Stomach (tissue), 4 donors: ENCODE results near the gene RAD50.

Experiments used
- CTCF ChIP-seq, 7 experiments: fragments of 450-650 bp in 4 of 7; fragments of 200-600 bp in 3 of 7; sonication (generic) in 3 of 7; IDR thresholded peaks; one replicate each; pipeline ENCODE4 v1.5.1; 2016 to 2019; ENCODE audit warnings: antibody characterized with exemption in 7 of 7, control low read depth in 2 of 7, mild to moderate bottlenecking in 1 of 7
- POLR2A ChIP-seq, 4 donors: fragments of 450-650 bp; IDR thresholded peaks; one replicate each; pipeline ENCODE4 v1.6.1; 2016; ENCODE audit warnings: antibody characterized with exemption in 4 of 4, control low read depth in 2 of 4, mild to moderate bottlenecking in 1 of 4, moderate library complexity in 1 of 4

DNA sequence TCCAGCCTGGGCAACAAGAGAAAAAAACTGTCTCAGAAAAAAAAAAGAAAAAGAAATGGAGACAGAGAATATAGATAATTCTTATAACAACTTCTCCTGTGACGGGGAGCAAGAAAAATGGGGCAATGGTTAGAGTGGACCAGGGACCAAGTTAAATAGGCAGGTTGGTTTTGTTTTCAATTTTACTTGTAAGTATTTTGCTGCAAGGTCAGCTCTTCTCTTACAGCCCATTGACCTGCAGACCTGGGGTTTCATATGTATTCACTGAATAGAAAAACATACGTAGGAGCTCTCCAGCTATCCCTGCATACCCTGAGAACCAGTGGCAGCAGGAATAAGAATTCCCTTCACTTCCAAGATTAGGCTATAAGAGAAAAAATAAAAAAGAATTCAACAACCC lies 72.0 kb downstream of the RAD50 start:
- TF ChIP-seq CTCF (IDR thresholded peaks at IDR 0.05) (no peak), POLR2A (IDR thresholded peaks at IDR 0.05) (no peak)
